Immature natural killer cell (primary cell): Measurements from ENCODE around the gene CAMK1D. TPM values are rescaled to one million over a fixed set of nuclear protein-coding genes. Genes with fewer than 3 reads are reported as not detected.
"Not testable (repeated sequence)": the region's sequence is repeated elsewhere in the genome, so short reads cannot be mapped to it uniquely, and the experiment has no call there.

Source experiments
- DNase-seq, 3 donors: peaks; one replicate each; pipeline ENCODE4 v3.0.0; 2022; ENCODE audit warnings: mixed read lengths in 1 of 3
- H3K27ac Mint-ChIP-seq, 6 donors: one replicate each; pipeline ENCODE4 v1.8.0; 2020; ENCODE audit warnings: mixed read lengths in 6 of 6, mild to moderate bottlenecking in 5 of 6, inconsistent platforms in 4 of 6, moderate library complexity in 3 of 6
- H3K27me3 Mint-ChIP-seq, 3 donors: one replicate each; pipeline ENCODE4 v1.8.0; 2020 to 2021; ENCODE audit warnings: low read depth in 3 of 3, mild to moderate bottlenecking in 3 of 3, mixed read lengths in 3 of 3, moderate library complexity in 3 of 3, inconsistent platforms in 1 of 3
- H3K36me3 Mint-ChIP-seq, 3 donors: one replicate each; pipeline ENCODE4 v1.8.0; 2020; ENCODE audit warnings: mixed read lengths in 3 of 3, inconsistent platforms in 2 of 3, mild to moderate bottlenecking in 2 of 3
- H3K4me1 Mint-ChIP-seq, 2 donors: one replicate each; pipeline ENCODE4 v1.8.0; 2020; ENCODE audit warnings: inconsistent platforms in 2 of 2, mild to moderate bottlenecking in 2 of 2, mixed read lengths in 2 of 2, moderate library complexity in 1 of 2
- H3K4me3 Mint-ChIP-seq, 5 donors: one replicate each; pipeline ENCODE4 v1.8.0; 2020; ENCODE audit warnings: mild to moderate bottlenecking in 5 of 5, mixed read lengths in 5 of 5, inconsistent platforms in 3 of 5, moderate library complexity in 3 of 5
- H3K9me3 Mint-ChIP-seq, 6 donors: one replicate each; pipeline ENCODE4 v1.8.0; 2020; ENCODE audit warnings: mild to moderate bottlenecking in 6 of 6, mixed read lengths in 6 of 6, inconsistent platforms in 4 of 6, moderate library complexity in 3 of 6
- polyA plus RNA-seq, 3 donors: library from polyadenylated mRNA; unstranded; fragments of 300-500 nt; fragmentation: Illumina TruSeq; gene quantifications; one replicate each; pipeline ENCODE4 v1.2.3, GENCODE V29; 2021

Gene CAMK1D
- polyA plus RNA-seq, 3 donors from 2014 or later, result 5.3 to 19.3 (median 7.7) TPM

DNA sequence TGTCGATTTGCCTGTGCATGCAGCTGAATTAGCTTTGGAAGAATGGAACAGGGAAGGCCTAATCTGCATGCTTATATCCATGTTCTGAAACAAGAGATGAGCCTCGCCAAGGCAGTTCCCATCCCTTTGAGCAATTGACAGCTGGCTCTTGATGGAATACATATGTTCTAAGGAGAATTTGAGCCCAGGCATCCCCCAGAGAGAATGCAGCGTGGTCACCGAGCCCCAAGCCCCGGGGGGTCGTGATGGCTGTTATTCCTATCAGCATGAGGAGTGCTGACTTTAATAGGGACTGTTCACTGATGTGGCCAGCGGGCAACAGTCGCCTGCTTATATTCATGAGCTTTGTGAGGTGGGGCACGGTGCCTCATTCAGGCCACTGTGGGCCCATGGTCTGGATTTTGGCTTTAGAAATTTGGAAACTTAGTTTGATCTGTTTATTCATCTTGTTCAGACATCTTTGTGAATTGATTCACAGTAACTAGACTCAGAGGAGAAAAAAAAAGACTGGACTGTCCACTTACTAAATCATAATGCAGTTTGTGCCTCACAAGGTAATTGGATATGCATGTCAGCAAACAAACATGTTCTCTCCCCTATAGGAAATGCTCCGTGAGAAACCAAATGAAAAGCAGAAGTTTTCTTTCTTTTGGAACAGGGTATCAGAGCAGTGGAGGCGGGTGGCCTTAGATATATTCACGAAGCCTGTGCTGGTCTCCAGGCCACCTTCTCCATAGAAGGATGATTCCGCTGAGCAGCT, 447.2 kb downstream of the CAMK1D start:
- Mint-ChIP-seq H3K4me1 (no peaks in the 10 kb centered on the region), H3K27ac (no peak overlapping the region), H3K4me3 (no peak overlapping the region), H3K36me3 (peaks cover 20 to 31% (median 25%) of the 10 kb centered on the region in 3 donors), H3K27me3 (no peaks in the 10 kb centered on the region), H3K9me3 (no peaks in the 10 kb centered on the region)
- DNase-seq, result no peak

- no peaks in the 10 kb centered on the region for H3K27me3 Mint-ChIP-seq
- H3K4me3 Mint-ChIP-seq, result no peak overlapping the region
- H3K36me3 Mint-ChIP-seq, result peaks cover 19 to 30% (median 24%) of the 10 kb centered on the region in 3 donors
- DNase-seq, result no peak
- no peaks in the 10 kb centered on the region for H3K9me3 Mint-ChIP-seq
- H3K27ac Mint-ChIP-seq, result peak overlapping the region in 1 of 6 donors; percentile 5
- no peaks in the 10 kb centered on the region for H3K4me1 Mint-ChIP-seq
Measured at GRCh38 chr10:12797471-12798262, 448.3 kb downstream of the CAMK1D start.

- no peaks in the 10 kb centered on the region for H3K27me3 Mint-ChIP-seq
- H3K4me1 Mint-ChIP-seq, result no peaks in the 10 kb centered on the region
- peak overlapping the region in 1 of 6 donors; percentile 48 for H3K27ac Mint-ChIP-seq
- H3K36me3 Mint-ChIP-seq, result peaks cover 7 to 22% (median 18%) of the 10 kb centered on the region in 3 donors
- no peaks in the 10 kb centered on the region for H3K9me3 Mint-ChIP-seq
- DNase-seq, result no peak
- H3K4me3 Mint-ChIP-seq, result no peak overlapping the region
Measured at GRCh38 chr10:12799144-12799543, 449.8 kb downstream of the CAMK1D start.

DNA sequence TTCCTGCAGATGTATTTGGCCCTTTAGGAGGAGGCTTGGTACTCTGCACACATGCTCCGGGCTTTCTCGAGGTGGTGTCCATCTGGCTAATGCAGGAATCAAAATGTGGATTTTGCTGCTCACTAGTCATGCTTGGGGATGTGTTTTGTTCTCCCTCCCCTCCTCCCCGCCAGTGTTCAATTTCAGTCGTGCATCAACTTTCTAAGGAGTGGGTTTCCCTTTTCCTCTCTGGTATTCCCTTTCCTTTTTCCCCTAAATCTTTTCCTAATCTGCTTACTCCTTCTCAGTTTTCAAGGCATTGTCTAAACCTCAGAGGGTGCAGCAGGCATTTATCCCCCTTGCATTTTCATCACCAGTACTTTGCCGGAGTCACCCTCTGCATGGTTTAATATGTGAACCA, 450.4 kb downstream of the CAMK1D start:
- DNase-seq, result no peak
- H3K4me1 Mint-ChIP-seq, result no peaks in the 10 kb centered on the region
- H3K27me3 Mint-ChIP-seq, result no peaks in the 10 kb centered on the region
- no peaks in the 10 kb centered on the region for H3K9me3 Mint-ChIP-seq
- no peak overlapping the region for H3K27ac Mint-ChIP-seq
- no peak overlapping the region for H3K4me3 Mint-ChIP-seq
- peaks cover 5 to 22% (median 16%) of the 10 kb centered on the region in 3 donors for H3K36me3 Mint-ChIP-seq

DNA sequence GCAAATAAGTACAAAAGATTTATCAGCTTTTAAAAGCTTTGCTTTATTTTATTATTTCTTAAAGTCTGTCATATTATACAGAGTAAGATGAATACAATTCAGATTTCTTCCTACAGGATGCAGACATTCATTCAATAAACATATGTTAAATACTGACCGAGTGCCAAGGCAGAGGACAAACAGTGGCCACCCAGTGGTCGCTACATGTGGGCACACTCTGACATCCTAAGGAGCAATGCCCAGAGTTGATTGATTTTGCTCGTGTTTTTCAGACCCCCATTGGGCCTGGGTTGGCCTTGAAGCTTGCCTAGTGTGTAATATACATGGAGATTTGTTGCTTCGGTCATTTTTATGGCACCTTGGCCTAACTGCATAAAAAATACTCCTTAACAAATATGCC, 451.0 kb downstream of the CAMK1D start:
- no peak overlapping the region for H3K27ac Mint-ChIP-seq
- peaks cover 5 to 17% (median 12%) of the 10 kb centered on the region in 3 donors for H3K36me3 Mint-ChIP-seq
- no peaks in the 10 kb centered on the region for H3K4me1 Mint-ChIP-seq
- H3K27me3 Mint-ChIP-seq, result no peaks in the 10 kb centered on the region
- DNase-seq, result no peak
- no peaks in the 10 kb centered on the region for H3K9me3 Mint-ChIP-seq
- H3K4me3 Mint-ChIP-seq, result no peak overlapping the region

DNA sequence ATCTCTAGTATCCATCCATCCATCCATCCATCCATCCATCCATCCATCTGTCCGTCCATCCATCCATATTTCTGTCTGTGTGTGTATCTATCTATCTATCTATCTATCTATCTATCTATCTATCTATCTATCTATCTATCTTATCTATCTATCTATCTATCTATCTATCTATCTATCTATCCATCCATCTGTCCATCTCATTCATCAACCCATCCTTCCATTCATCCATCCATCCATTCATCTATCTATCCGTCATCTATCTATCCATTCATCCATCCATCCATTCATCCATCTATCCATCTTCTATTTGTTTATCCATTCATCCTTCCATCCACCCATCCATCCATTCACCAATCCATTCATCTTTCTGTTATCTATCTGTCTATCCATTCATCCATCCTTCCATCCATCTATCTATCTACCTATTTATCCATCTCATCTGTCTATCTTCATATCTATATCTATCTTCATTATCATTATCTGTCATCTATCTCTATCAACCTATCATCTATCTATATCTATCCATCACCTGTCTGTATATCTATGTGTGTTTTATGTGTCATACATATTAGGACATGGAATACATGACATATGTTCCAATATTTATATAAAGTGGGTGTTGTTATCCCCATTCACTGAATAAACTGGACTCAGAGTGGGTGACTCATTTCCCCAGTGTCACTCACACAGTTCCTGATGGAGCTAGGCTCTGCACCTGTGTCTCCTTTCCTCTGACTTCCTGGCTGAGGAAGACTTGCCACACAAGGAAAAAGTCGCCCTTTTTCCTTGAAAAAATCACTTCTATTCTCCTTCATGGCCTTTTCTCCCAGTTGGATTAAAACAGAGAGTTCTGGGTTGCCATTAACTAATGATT, 452.1 kb downstream of the CAMK1D start:
- peaks cover 0 to 2% (median 0%) of the 10 kb centered on the region in 3 donors for H3K27me3 Mint-ChIP-seq
- H3K27ac Mint-ChIP-seq, result no peak overlapping the region
- no peak for DNase-seq
- no peaks in the 10 kb centered on the region for H3K9me3 Mint-ChIP-seq
- peaks cover 5 to 9% (median 8%) of the 10 kb centered on the region in 3 donors for H3K36me3 Mint-ChIP-seq
- no peaks in the 10 kb centered on the region for H3K4me1 Mint-ChIP-seq
- H3K4me3 Mint-ChIP-seq, result no peak overlapping the region

GRCh38 chr10:12803776-12804175, 454.4 kb downstream of the CAMK1D start:
- peaks cover 4 to 10% (median 5%) of the 10 kb centered on the region in 3 donors for H3K36me3 Mint-ChIP-seq
- no peak overlapping the region for H3K4me3 Mint-ChIP-seq
- H3K9me3 Mint-ChIP-seq, result no peaks in the 10 kb centered on the region
- no peak for DNase-seq
- peaks cover 0 to 6% (median 0%) of the 10 kb centered on the region in 3 donors for H3K27me3 Mint-ChIP-seq
- no peak overlapping the region for H3K27ac Mint-ChIP-seq
- no peaks in the 10 kb centered on the region for H3K4me1 Mint-ChIP-seq

DNA sequence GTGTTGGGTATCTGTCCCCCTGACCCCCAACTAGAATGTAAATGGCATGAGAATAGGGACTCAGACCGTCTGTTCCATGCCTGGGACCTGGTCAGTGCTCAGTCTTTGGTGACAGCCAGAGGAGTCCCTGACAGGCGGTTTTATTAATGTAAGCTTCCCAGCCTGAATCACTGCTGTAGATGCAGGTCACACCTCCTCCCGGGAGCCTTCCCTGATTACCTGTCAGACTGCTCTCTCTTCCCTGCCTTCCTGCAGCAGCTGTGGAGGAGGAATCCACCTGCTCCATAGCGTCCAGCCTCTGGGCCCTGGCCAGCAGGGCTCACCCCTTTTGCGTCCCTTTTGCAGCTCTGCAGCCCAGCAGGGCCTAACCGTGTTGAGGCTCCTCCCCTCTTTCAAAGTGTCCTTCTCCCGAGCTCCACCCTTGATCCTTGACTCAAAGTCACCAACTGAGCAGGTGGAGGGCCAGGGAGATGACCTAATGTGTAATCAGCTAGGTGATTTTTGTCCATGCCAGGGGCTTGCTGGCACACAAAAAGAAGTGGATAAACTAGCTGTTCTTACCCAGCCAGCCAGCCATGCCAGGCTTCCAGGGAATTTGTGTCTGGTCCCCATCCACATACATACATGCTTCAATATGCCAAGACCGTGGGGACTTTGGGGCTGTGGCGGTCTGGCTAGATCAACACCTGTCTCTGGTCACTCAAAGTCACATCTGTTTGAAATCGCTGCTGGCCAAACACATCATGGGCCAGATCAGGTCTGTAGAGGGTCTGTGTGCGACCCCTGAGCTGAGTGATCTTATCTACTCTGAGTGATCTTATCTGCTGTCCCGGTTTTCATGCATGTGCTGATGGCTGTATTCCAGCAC, 457.1 kb downstream of the CAMK1D start:
- DNase-seq, result no peak
- Mint-ChIP-seq H3K36me3 (peaks cover 2 to 7% (median 6%) of the 10 kb centered on the region in 3 donors), H3K27me3 (peaks cover 0 to 6% (median 0%) of the 10 kb centered on the region in 3 donors), H3K4me1 (peaks cover 0 to 2% of the 10 kb centered on the region in 2 donors), H3K9me3 (no peaks in the 10 kb centered on the region), H3K27ac (no peak overlapping the region), H3K4me3 (no peak overlapping the region)

GRCh38 chr10:12807096-12807755, 457.9 kb downstream of the CAMK1D start:
- H3K27ac Mint-ChIP-seq, result no peak overlapping the region
- H3K9me3 Mint-ChIP-seq, result no peaks in the 10 kb centered on the region
- peaks cover 0 to 6% (median 0%) of the 10 kb centered on the region in 3 donors for H3K27me3 Mint-ChIP-seq
- peaks cover 4 to 6% (median 5%) of the 10 kb centered on the region in 3 donors for H3K36me3 Mint-ChIP-seq
- DNase-seq, result no peak
- H3K4me1 Mint-ChIP-seq, result peaks cover 0 to 2% of the 10 kb centered on the region in 2 donors
- no peak overlapping the region for H3K4me3 Mint-ChIP-seq

GRCh38 chr10:12808014-12808613, 458.8 kb downstream of the CAMK1D start:
- no peak overlapping the region for H3K27ac Mint-ChIP-seq
- DNase-seq, result no peak

GRCh38 chr10:12810046-12810445, 460.7 kb downstream of the CAMK1D start:
- not testable (repeated sequence) for H3K4me3 Mint-ChIP-seq, H3K9me3 Mint-ChIP-seq, H3K27ac Mint-ChIP-seq, H3K4me1 Mint-ChIP-seq, H3K27me3 Mint-ChIP-seq
- DNase-seq, result peak in 1 of 3 donors; percentile 10
- peaks cover 20 to 27% (median 25%) of the 10 kb centered on the region in 3 donors for H3K36me3 Mint-ChIP-seq

More at GRCh38 chr10:12808014-12808613, 458.8 kb downstream of the CAMK1D start:
- Mint-ChIP-seq H3K4me3 (no peak overlapping the region), H3K4me1 (peaks cover 0 to 2% of the 10 kb centered on the region in 2 donors), H3K9me3 (no peaks in the 10 kb centered on the region), H3K27me3 (peaks cover 0 to 6% (median 0%) of the 10 kb centered on the region in 3 donors), H3K36me3 (peaks cover 5 to 7% (median 7%) of the 10 kb centered on the region in 3 donors)

GRCh38 chr10:12811826-12812225, 462.5 kb downstream of the CAMK1D start:
- no peak for DNase-seq
- Mint-ChIP-seq H3K9me3 (peaks cover 0 to 7% (median under 1%) of the 10 kb centered on the region in 6 donors), H3K4me1 (peaks cover 0 to 2% of the 10 kb centered on the region in 2 donors), H3K36me3 (peaks cover 27 to 40% (median 39%) of the 10 kb centered on the region in 3 donors), H3K4me3 (no peak overlapping the region), H3K27ac (no peak overlapping the region), H3K27me3 (peaks cover 0 to 5% (median 0%) of the 10 kb centered on the region in 3 donors)
